ENCODE data around the gene HMGB2.

The HMGB2 gene

DNA sequence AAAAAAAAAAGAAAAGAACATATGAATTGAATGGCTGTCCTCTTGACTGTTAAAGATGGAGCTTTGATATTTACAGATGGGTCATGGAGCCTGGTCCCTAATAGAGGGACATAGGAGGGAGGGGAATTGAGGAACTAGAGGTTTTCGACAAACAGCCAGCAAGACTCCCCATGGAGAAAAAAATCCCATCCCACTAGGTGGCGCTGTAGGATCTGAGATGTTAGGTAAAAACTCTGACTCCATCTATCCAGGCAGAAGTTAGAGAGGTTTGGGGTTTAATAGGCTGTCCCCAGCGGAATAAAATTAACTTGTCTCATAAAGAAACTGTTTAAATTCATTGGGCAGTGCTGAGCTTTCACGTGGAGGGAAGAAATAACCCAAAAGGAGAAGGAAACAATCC, 45.9 kb downstream of the HMGB2 start:
- DNase-seq (ENCODE audit: low read depth) = peak; percentile 68

GRCh38 chr4:173287486-173287885, 46.7 kb downstream of the HMGB2 start:
- DNase-seq (ENCODE audit: low read depth) = no peak

GRCh38 chr4:173284463-173284862, 49.7 kb downstream of the HMGB2 start:
- DNase-seq (ENCODE audit: low read depth) = no peak

GRCh38 chr4:173282626-173283025, 51.5 kb downstream of the HMGB2 start:
- no peak for DNase-seq (ENCODE audit: low read depth)

- DNase-seq (ENCODE audit: low read depth) = no peak
These were observed 51.9 kb downstream of the HMGB2 start for GRCh38 chr4:173282256-173282562.

- DNase-seq (ENCODE audit: low read depth) = no peak
These were observed 52.5 kb downstream of the HMGB2 start for GRCh38 chr4:173281406-173282255.
